BJ (cell line): ENCODE data around the gene CFAP298. TPM values are rescaled to one million over a fixed set of nuclear protein-coding genes. Genes with fewer than 3 reads are reported as not detected.
A peak's percentile ranks its signal among the peaks of the same experiment; 100 is the strongest.

Experiments used
- CTCF ChIA-PET: fragments of 350-600 bp; formaldehyde crosslinking; extraction: SDS; loops from one replicate; lab custom pipeline; 2021; ENCODE audit warnings: antibody characterized with exemption, inconsistent platforms; lab: Yijun Ruan, JAX
- POLR2A ChIA-PET: fragments of 300-600 bp; sonication (Branson Sonifier 250); formaldehyde crosslinking; extraction: SDS; loops from one replicate; lab custom pipeline; 2021; ENCODE audit warnings: antibody characterized with exemption; lab: Charles Lee
- DNase-seq: peaks from one replicate; pipeline ENCODE4 v3.0.0-alpha.2; 2011; ENCODE audit warnings: low read depth
- H3K27me3 ChIP-seq: 2 replicates; pipeline ENCODE4 v1.6.0; 2011; ENCODE audit warnings: low read length; ENCODE audit not compliant: control insufficient read depth, insufficient read depth
- H3K36me3 ChIP-seq: 2 replicates; pipeline ENCODE4 v1.5.1; 2011; ENCODE audit warnings: low read length; ENCODE audit not compliant: control insufficient read depth, insufficient read depth
- H3K4me3 ChIP-seq: 2 replicates; pipeline ENCODE4 v1.5.1; 2011; ENCODE audit warnings: low read depth, mild to moderate bottlenecking, control low read depth, low read length
- CTCF ChIP-seq: IDR thresholded peaks from 2 replicates; pipeline ENCODE4 v1.5.1; 2011; ENCODE audit warnings: low read depth, mild to moderate bottlenecking, control low read depth, inconsistent platforms, low read length, moderate library complexity; ENCODE audit not compliant: insufficient read depth
- polyA plus RNA-seq: library from polyadenylated mRNA; depleted of rRNA; stranded (reverse); fragments of >200 nt; gene quantifications from 2 replicates; pipeline ENCODE4 v1.2.3, GENCODE V29; 2011

CFAP298 gene
- polyA plus RNA-seq, 1 experiment = 16.4 TPM

- POLR2A ChIA-PET = no interaction called here
- H3K4me3 ChIP-seq = no peak overlapping the region
- H3K27me3 ChIP-seq = no peaks in the 10 kb centered on the region
- H3K36me3 ChIP-seq = peaks cover 2% of the 10 kb centered on the region
- DNase-seq = peak; percentile 47
- CTCF ChIA-PET = interaction anchor here (6.5 kb wide), 1 partner anchor 194 kb away, joined by 87 read pairs; no protein-coding TSS in a partner anchor
- no peak for TF ChIP-seq CTCF
Observed at GRCh38 chr21:32597205-32597604, 15.0 kb downstream of the CFAP298 start.

- Histone ChIP-seq H3K36me3 (no peaks in the 10 kb centered on the region), H3K27me3 (no peaks in the 10 kb centered on the region), H3K4me3 (no peak overlapping the region)
- TF ChIP-seq CTCF = no peak
- CTCF ChIA-PET = interaction anchor here (0.8 to 1.4 kb wide), 3 partner anchors 10 to 192 kb away, joined by 3 to 4 read pairs (median 3); no protein-coding TSS in a partner anchor
- no peak for DNase-seq
- POLR2A ChIA-PET = no interaction called here
Observed at GRCh38 chr21:32595431-32595830, 16.7 kb downstream of the CFAP298 start.

- Histone ChIP-seq H3K36me3 (no peaks in the 10 kb centered on the region), H3K4me3 (no peak overlapping the region), H3K27me3 (no peaks in the 10 kb centered on the region)
- ChIA-PET POLR2A (no interaction called here), CTCF (interaction anchor here (0.8 to 1.1 kb wide), 2 partner anchors 17 to 190 kb away, joined by 3 read pairs; no protein-coding TSS in a partner anchor)
- TF ChIP-seq CTCF = no peak
- DNase-seq = no peak
Observed at GRCh38 chr21:32593690-32594089, 18.5 kb downstream of the CFAP298 start.

- Histone ChIP-seq H3K27me3 (no peaks in the 10 kb centered on the region), H3K4me3 (no peak overlapping the region), H3K36me3 (no peaks in the 10 kb centered on the region)
- DNase-seq = no peak
- CTCF ChIA-PET = interaction anchor here (0.8 to 5.9 kb wide), 3 partner anchors 8 to 189 kb away, joined by 3 to 24 read pairs (median 3); no protein-coding TSS in a partner anchor
- POLR2A ChIA-PET = no interaction called here
- no peak for TF ChIP-seq CTCF
Observed at GRCh38 chr21:32592929-32593502, 19.2 kb downstream of the CFAP298 start.

GRCh38 chr21:32590130-32590529 is 22.0 kb downstream of the CFAP298 start:
- ChIA-PET POLR2A (interaction anchor here (0.7 kb wide), 1 partner anchor 132 kb away, joined by 3 read pairs; no protein-coding TSS in a partner anchor), CTCF (interaction anchor here (0.8 to 5.9 kb wide), 4 partner anchors 9 to 289 kb away, joined by 3 to 24 read pairs (median 4); no protein-coding TSS in a partner anchor)
- Histone ChIP-seq H3K4me3 (no peak overlapping the region), H3K36me3 (no peaks in the 10 kb centered on the region), H3K27me3 (peaks cover 5% of the 10 kb centered on the region)
- TF ChIP-seq CTCF = no peak
- DNase-seq = no peak
